PFSK-1 (cell line): ENCODE results near the gene GMDS.

Experiments
- FOXP2 ChIP-seq: optimal IDR thresholded peaks from 2 replicates; pipeline ENCODE3; 2011; ENCODE audit warnings: borderline replicate concordance, control low read depth, inconsistent platforms; ENCODE audit not compliant: insufficient read depth; ENCODE audit errors: extremely low read length, extremely low read depth
- POLR2AphosphoS5 ChIP-seq: IDR thresholded peaks from 2 replicates; pipeline ENCODE4 v1.6.1; 2012; ENCODE audit warnings: low read depth, mild to moderate bottlenecking, control low read depth, low read length, moderate library complexity
- SIN3A ChIP-seq: IDR thresholded peaks from 2 replicates; pipeline ENCODE4 v1.6.1; 2012; ENCODE audit warnings: mild to moderate bottlenecking, low read length, moderate library complexity, borderline replicate concordance; ENCODE audit not compliant: insufficient read depth
- TAF1 ChIP-seq: IDR thresholded peaks from 2 replicates; pipeline ENCODE4 v1.6.1; 2012; ENCODE audit warnings: low read length, control low read depth, borderline replicate concordance; ENCODE audit not compliant: insufficient read depth
- TF ChIP-seq, protein P1 (sequence below), 2 experiments: IDR thresholded peaks; 2 replicates each; pipeline versions ENCODE4 v1.6.1 to v1.8.0; 2011 to 2012; ENCODE audit warnings: low read depth in 2 of 2, low read length in 2 of 2, control low read depth in 1 of 2, inconsistent platforms in 1 of 2, mild to moderate bottlenecking in 1 of 2, moderate library complexity in 1 of 2; ENCODE audit not compliant: insufficient read depth in 1 of 2

Gene GMDS

DNA sequence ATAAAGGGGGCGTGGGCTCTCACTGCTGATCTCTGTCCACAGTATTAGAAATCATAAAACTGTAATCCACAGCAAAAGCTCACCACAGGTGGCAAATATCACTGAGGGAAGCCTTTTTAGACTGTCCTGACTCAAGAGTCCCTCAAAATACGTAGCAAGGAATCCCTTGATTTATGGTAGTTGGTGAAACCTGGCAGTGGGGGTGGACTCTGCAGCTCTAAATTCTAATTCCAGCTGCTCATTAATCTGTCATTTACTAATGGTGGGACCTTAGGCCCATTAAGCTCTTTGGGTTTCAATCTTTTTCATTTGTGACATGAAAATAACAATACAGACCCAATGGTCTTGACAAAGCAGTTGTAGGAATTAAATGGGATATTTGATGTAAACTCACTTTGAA lies 32.3 kb downstream of the GMDS start:
- no peak for TF ChIP-seq SIN3A
- TF ChIP-seq FOXP2 = no peak
- no peak for TF ChIP-seq POLR2AphosphoS5

DNA sequence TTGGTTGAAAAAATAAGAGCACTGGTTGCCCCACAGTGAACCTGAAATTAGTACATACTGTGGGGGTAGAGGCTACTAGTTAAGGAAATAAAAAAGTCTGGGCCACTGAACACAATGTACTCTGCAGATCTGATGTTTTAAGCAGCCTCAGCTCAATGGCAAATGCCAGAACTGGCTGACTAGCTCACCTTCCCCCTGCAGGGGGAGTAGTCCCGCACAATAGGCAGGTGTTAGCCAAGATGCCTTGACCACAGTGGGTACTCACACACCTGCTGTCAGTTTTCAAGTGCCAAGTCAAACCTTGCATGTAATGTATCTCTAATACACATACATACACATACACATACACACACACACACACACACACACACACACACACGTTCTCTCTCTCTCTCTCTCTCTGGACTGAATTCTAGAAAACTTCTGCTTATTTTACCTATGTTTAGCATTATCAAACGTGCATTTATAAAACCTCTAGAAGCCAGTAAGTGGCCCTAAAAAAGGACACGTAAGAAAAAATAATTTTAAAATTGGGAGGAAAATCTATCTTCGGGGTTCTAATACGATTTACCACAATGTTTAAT lies 36.1 kb downstream of the GMDS start:
- TF ChIP-seq SIN3A = no peak
- no peak for TF ChIP-seq FOXP2
- TF ChIP-seq, protein P1, sequence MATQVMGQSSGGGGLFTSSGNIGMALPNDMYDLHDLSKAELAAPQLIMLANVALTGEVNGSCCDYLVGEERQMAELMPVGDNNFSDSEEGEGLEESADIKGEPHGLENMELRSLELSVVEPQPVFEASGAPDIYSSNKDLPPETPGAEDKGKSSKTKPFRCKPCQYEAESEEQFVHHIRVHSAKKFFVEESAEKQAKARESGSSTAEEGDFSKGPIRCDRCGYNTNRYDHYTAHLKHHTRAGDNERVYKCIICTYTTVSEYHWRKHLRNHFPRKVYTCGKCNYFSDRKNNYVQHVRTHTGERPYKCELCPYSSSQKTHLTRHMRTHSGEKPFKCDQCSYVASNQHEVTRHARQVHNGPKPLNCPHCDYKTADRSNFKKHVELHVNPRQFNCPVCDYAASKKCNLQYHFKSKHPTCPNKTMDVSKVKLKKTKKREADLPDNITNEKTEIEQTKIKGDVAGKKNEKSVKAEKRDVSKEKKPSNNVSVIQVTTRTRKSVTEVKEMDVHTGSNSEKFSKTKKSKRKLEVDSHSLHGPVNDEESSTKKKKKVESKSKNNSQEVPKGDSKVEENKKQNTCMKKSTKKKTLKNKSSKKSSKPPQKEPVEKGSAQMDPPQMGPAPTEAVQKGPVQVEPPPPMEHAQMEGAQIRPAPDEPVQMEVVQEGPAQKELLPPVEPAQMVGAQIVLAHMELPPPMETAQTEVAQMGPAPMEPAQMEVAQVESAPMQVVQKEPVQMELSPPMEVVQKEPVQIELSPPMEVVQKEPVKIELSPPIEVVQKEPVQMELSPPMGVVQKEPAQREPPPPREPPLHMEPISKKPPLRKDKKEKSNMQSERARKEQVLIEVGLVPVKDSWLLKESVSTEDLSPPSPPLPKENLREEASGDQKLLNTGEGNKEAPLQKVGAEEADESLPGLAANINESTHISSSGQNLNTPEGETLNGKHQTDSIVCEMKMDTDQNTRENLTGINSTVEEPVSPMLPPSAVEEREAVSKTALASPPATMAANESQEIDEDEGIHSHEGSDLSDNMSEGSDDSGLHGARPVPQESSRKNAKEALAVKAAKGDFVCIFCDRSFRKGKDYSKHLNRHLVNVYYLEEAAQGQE (IDR thresholded peaks at IDR 0.05; ENCODE audit: insufficient read depth in 1 of 2, low read depth in 2 of 2, low read length in 2 of 2) = no peak
- no peak for TF ChIP-seq POLR2AphosphoS5
- no peak for TF ChIP-seq TAF1

DNA sequence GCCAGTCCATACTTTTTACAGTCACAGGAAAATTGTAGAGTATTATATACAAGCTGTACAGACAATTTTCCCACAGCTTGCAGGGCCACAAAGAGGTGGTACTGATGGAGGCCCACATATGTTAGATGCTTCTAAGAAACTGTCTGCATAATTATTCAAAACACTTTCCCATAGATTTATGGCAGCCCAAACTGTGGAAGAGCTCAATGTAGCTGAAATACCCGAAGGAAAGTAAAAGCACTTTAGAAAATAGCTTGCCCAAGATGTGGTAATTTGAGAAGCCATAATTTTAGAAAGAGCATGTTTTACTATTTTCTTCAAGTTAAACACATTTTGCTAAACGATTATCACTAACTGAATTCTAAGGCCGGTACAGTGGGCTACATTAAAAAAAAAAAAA lies 36.9 kb downstream of the GMDS start:
- TF ChIP-seq, protein P1 (IDR thresholded peaks at IDR 0.05; ENCODE audit: insufficient read depth in 1 of 2, low read depth in 2 of 2, low read length in 2 of 2) = no peak
- TF ChIP-seq FOXP2 (no peak), POLR2AphosphoS5 (no peak), SIN3A (no peak)

DNA sequence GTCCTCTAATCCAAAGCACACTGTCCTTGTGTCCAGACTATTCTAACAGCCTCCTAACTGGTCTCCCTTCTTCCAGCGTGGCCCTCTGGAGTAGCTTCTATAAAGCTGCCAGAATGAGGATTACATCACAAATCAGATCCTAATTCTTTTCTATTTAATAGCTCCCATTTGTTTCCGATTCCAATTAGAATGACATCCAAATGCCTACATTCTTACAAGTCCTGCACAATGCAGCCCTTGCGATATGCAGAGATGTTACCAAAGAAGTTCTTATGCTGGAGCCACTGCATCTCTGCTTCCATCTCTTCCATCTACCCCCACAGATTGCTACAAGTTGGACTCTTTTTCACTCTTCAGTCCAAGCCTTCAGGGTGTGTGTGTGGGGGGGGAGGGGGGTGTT lies 40.0 kb downstream of the GMDS start:
- TF ChIP-seq, protein P1 (IDR thresholded peaks at IDR 0.05; ENCODE audit: insufficient read depth in 1 of 2, low read depth in 2 of 2, low read length in 2 of 2) = no peak
- no peak for TF ChIP-seq POLR2AphosphoS5

DNA sequence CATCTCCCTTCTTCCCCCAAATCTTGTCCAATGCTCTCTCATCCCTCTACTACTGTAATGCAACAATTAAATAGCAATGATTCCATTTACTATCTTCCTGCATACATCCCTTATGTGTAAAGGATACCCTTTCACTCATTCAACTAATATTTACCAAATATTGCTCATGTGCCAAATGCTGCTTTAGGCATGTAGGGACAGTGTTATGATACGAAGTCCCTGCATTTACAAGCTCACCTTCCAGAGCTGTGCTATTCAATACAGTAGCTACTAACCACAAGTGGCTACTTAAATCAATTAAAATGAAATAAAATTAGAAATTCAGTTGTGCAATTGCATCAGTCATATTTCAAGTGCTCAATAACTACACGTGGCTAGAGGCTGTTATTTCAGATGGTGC lies 41.1 kb downstream of the GMDS start:
- TF ChIP-seq POLR2AphosphoS5 (no peak), FOXP2 (no peak), SIN3A (no peak), TAF1 (no peak)
- TF ChIP-seq, protein P1 (IDR thresholded peaks at IDR 0.05; ENCODE audit: insufficient read depth in 1 of 2, low read depth in 2 of 2, low read length in 2 of 2) = no peak
